WERI-Rb-1 (cell line): ENCODE measurements around the gene CRMP1.
A peak's percentile ranks its signal among the peaks of the same experiment; 100 is the strongest.
"Not testable (repeated sequence)": the region's sequence is repeated elsewhere in the genome, so short reads cannot be mapped to it uniquely, and the experiment has no call there.

Experiments used
- DNase-seq: peaks from one replicate; pipeline ENCODE4 v3.0.0-alpha.2; 2020
- H3K27ac ChIP-seq: fragments of 250-450 bp; sonication (Bioruptor Pico); 2 replicates; pipeline ENCODE4 v1.5.1; 2020; ENCODE audit warnings: mild to moderate bottlenecking, moderate library complexity
- H3K27me3 ChIP-seq: fragments of 250-450 bp; sonication (Bioruptor Pico); 2 replicates; pipeline ENCODE4 v1.5.1; 2021; ENCODE audit warnings: mild to moderate bottlenecking, low read depth, moderate library complexity; ENCODE audit not compliant: insufficient read depth, severe bottlenecking
- H3K36me3 ChIP-seq: fragments of 250-450 bp; sonication (Bioruptor Pico); 2 replicates; pipeline ENCODE4 v1.5.1; 2020; ENCODE audit warnings: mild to moderate bottlenecking, moderate library complexity
- H3K4me3 ChIP-seq: 2 replicates; pipeline ENCODE4 v1.5.1; 2011; ENCODE audit warnings: low read depth, mild to moderate bottlenecking, control low read depth, low read length
- H3K9me3 ChIP-seq: fragments of 250-450 bp; sonication (Bioruptor Pico); 2 replicates; pipeline ENCODE4 v1.5.1; 2021; ENCODE audit warnings: mild to moderate bottlenecking, moderate library complexity; ENCODE audit not compliant: severe bottlenecking
- TF ChIP-seq, protein P1 (sequence below): IDR thresholded peaks from 2 replicates; pipeline ENCODE4 v1.5.1; 2011; ENCODE audit warnings: low read depth, mild to moderate bottlenecking, control low read depth, inconsistent platforms, low read length

CRMP1 gene

DNA sequence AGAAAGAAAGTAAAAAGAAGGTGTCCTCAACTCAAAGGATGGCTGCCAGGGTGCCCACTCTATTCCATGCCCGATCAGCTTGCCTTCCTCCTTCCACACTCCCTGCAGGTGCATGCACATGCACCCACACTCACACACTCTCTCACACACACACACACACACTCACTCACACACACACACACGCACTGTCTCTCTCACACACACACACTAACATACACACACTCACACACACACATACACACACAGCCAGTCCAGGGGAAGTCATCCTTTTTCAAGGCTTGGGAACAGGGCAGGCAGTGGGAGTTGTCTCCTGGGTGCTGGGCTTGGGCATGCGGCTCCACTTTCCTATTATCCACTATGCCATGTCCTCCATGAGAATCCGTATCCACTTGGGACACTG is 50.4 kb downstream of the CRMP1 start:
- DNase-seq: no peak
- H3K36me3 ChIP-seq: peaks cover 99% of the 10 kb centered on the region
- TF ChIP-seq, protein P1, sequence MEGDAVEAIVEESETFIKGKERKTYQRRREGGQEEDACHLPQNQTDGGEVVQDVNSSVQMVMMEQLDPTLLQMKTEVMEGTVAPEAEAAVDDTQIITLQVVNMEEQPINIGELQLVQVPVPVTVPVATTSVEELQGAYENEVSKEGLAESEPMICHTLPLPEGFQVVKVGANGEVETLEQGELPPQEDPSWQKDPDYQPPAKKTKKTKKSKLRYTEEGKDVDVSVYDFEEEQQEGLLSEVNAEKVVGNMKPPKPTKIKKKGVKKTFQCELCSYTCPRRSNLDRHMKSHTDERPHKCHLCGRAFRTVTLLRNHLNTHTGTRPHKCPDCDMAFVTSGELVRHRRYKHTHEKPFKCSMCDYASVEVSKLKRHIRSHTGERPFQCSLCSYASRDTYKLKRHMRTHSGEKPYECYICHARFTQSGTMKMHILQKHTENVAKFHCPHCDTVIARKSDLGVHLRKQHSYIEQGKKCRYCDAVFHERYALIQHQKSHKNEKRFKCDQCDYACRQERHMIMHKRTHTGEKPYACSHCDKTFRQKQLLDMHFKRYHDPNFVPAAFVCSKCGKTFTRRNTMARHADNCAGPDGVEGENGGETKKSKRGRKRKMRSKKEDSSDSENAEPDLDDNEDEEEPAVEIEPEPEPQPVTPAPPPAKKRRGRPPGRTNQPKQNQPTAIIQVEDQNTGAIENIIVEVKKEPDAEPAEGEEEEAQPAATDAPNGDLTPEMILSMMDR: no peak
- H3K27ac ChIP-seq: no peak overlapping the region
- H3K27me3 ChIP-seq: no peaks in the 10 kb centered on the region
- no peak overlapping the region for H3K4me3 ChIP-seq
- no peaks in the 10 kb centered on the region for H3K9me3 ChIP-seq

DNA sequence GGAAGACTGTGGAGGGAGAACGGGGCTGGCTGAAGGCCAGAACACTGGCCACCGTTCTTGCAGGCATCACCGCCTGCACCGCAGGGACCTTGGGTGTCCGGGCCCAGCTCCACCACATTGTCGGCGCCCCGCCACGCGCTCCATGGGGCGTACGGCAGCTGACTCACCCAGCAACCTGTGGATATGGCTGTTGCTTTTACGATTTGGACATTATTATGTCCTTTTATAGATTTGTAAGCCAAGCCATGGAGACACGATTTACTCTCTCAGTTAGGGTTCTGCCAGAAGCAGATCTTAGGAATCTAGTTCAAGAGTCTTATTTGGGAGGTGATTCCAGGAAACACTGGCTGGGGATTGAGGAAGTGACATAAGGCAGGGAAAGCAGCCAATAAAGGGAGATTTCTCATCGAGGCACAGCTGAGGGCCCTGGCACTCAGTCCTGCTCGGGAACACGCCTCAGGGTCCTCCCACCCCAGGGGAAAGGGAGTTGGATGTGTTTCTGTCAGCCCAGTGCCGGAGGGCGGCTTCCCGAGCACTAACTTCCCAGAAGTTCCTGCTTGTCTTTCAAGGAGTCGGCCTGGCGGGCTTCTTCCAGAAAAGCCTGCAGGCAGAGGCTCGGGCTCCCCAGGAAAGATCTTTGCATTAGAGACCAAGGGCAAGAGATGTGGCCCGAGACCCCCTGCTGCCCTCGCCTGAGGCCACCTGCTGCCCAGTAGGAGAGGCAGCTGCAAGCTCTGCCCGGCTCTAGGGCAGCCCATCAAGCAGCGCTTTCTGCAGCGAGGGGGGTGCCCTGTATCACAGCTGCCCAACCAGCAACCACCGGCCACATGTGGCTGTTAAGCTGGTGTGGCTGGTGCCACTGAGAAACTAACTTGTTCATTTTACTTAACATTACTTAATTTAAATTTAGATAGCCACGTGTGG is 52.9 kb downstream of the CRMP1 start:
- Histone ChIP-seq H3K27ac (no peak overlapping the region), H3K4me3 (no peak overlapping the region), H3K36me3 (peaks cover 98% of the 10 kb centered on the region), H3K9me3 (no peaks in the 10 kb centered on the region), H3K27me3 (no peaks in the 10 kb centered on the region)
- no peak for DNase-seq
- TF ChIP-seq, protein P1: no peak

DNA sequence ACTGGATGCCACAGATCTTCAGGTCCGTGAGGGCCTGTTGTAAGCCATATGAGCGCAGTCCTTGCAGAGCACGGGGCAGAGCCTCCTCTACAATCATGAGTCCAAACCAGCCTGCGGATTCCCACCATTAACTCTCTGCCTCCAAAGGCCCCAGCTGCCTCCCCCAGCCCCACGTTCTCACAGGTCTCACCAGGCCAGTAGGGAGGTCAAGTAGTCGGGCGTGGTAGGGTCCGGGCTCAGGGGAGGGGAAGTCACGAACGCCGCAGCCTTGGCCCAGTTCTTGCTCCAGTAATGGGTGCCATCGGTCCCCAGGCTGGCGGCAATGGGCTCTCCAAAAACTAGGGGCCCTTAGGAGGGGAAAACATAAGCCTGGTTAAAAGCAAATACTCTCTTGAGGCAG is 53.6 kb downstream of the CRMP1 start:
- no peaks in the 10 kb centered on the region for H3K27me3 ChIP-seq
- H3K27ac ChIP-seq: no peak overlapping the region
- H3K4me3 ChIP-seq: no peak overlapping the region
- DNase-seq: no peak
- H3K9me3 ChIP-seq: no peaks in the 10 kb centered on the region
- TF ChIP-seq, protein P1: no peak
- H3K36me3 ChIP-seq: peaks cover 98% of the 10 kb centered on the region

DNA sequence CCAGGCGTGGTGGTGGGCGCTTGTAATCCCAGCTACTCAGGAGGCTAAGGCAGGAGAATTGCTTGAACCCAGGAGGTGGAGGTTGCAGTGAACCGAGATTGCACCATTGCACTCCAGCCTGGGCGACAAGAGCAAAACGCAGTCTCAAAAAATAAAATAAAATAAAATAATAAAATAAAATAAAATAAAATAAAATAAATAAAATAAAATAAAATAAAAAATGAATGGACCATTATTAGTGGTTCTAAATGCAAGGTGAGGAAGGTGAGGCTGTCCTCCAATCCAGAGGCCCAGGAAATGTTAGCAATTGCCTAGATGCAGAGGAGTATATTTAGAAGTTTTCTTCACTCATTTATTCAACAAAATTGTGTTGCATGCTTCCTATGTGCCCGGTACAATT is 55.4 kb downstream of the CRMP1 start:
- H3K36me3 ChIP-seq: peaks cover 95% of the 10 kb centered on the region
- H3K4me3 ChIP-seq, H3K9me3 ChIP-seq, H3K27ac ChIP-seq, H3K27me3 ChIP-seq, DNase-seq: not testable (repeated sequence)

DNA sequence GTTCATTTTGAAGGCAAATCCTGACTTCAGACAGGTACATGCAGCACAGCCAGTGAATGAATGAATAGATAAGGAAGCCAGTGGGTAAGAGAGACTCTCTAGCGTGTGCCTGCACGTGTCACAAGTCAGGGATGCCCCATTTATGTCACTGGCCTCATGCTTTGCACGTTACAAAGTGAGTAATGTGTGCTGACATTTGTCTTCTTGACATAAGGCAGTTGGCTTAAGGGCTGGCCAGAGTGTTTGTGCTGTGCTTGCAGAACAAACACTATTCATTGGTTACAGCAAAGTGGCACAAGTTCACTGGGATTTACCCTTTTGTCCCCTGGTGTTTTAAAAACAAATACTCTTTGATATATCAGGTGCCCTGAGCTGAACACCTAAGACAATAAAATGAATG is 55.9 kb downstream of the CRMP1 start:
- H3K4me3 ChIP-seq: no peak overlapping the region
- no peak overlapping the region for H3K27ac ChIP-seq
- DNase-seq: no peak
- peaks cover 95% of the 10 kb centered on the region for H3K36me3 ChIP-seq
- H3K27me3 ChIP-seq: no peaks in the 10 kb centered on the region
- no peaks in the 10 kb centered on the region for H3K9me3 ChIP-seq
- TF ChIP-seq, protein P1: no peak

DNA sequence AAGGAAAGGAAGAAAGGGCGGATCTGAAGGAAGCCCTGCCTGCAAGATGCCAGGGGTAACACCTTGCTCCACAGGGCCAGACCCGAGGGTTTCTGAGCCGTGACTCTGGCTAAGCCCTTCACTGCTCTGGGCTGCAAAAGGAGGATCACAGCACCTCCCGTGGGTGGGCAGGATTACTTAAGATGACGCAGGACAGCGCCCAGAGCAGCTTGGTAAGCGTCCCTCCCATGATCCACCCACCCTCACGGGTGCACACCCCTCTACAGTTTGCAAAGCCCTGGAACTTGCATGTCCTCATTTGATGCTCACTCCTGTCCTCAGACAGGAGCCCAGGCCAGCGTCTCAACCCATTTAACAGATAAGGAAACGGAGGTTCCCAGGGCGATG is 64.9 kb downstream of the CRMP1 start:
- Histone ChIP-seq H3K27me3 (no peaks in the 10 kb centered on the region), H3K27ac (peak overlapping the region; percentile 4; the same call in 1 of the 2 replicates), H3K9me3 (no peaks in the 10 kb centered on the region), H3K36me3 (peaks cover 97% of the 10 kb centered on the region), H3K4me3 (no peak overlapping the region)
- DNase-seq: peak; percentile 51
- TF ChIP-seq, protein P1: no peak
